Panc1 (cell line): ENCODE measurements around the gene FSTL4. TPM values are rescaled to one million over a fixed set of nuclear protein-coding genes. Genes with fewer than 3 reads are reported as not detected.

Source experiments
- ATAC-seq: fragments of 200-7000 bp; cut with Tn5 transposase; 2 replicates; pipeline ENCODE4 v1.9.1; 2020; ENCODE audit warnings: mild to moderate bottlenecking, moderate library complexity
- BruUV-seq: library from RNA; stranded (reverse); fragments of 400-500 nt; replicated peaks from 2 replicates; lab custom pipeline; 2021; lab: Mats Ljungman, UMichigan
- CTCF ChIA-PET: fragments of 300-600 bp; sonication (Branson Sonifier 250); formaldehyde crosslinking; loops from one replicate; lab custom pipeline; 2022; ENCODE audit warnings: antibody characterized with exemption; lab: Charles Lee
- POLR2A ChIA-PET: fragments of 300-600 bp; sonication (Branson Sonifier 250); formaldehyde crosslinking; loops from one replicate; lab custom pipeline; 2022; ENCODE audit warnings: antibody characterized with exemption; lab: Charles Lee
- DNase-seq: peaks from one replicate; pipeline ENCODE4 v3.0.0-alpha.2; 2010; ENCODE audit warnings: low read depth, low spot score
- H3K27ac ChIP-seq: 2 replicates; pipeline ENCODE4 v1.5.1; 2011; ENCODE audit warnings: mild to moderate bottlenecking, low read length, inconsistent platforms
- H3K27me3 ChIP-seq: fragments of 200-500 bp; sonication (Bioruptor generic); 2 replicates; pipeline ENCODE4 v1.6.0; 2014; ENCODE audit warnings: low read length, inconsistent platforms; ENCODE audit not compliant: control insufficient read depth, insufficient read depth
- H3K36me3 ChIP-seq: fragments of 200-500 bp; sonication (Bioruptor generic); 2 replicates; pipeline ENCODE4 v1.5.1; 2014; ENCODE audit warnings: inconsistent platforms, mild to moderate bottlenecking, low read length, moderate library complexity; ENCODE audit not compliant: control insufficient read depth, insufficient read depth
- H3K4me1 ChIP-seq: 2 replicates; pipeline ENCODE4 v1.5.1; 2011; ENCODE audit warnings: inconsistent platforms, mild to moderate bottlenecking, low read length, moderate library complexity; ENCODE audit not compliant: control insufficient read depth, insufficient read depth
- H3K4me3 ChIP-seq, 2 experiments: 2 replicates each; pipeline ENCODE4 v1.5.1; 2011 to 2012; ENCODE audit warnings: low read depth in 2 of 2, low read length in 2 of 2, mild to moderate bottlenecking in 2 of 2, inconsistent platforms in 1 of 2, moderate library complexity in 1 of 2
- H3K9me3 ChIP-seq: fragments of 200-500 bp; sonication (Bioruptor generic); 2 replicates; pipeline ENCODE4 v1.5.1; 2014; ENCODE audit warnings: low read depth, mild to moderate bottlenecking, inconsistent platforms, low read length, moderate library complexity; ENCODE audit not compliant: control insufficient read depth, insufficient read depth
- POLR2AphosphoS5 ChIP-seq: IDR thresholded peaks from 2 replicates; pipeline ENCODE4 v1.6.1; 2012; ENCODE audit warnings: mild to moderate bottlenecking, low read depth, low read length, moderate library complexity
- REST ChIP-seq, 2 experiments: IDR thresholded peaks; 2 replicates each; pipeline ENCODE4 v1.6.1; 2011 to 2012; ENCODE audit warnings: low read depth in 2 of 2, control low read depth in 1 of 2, low read length in 1 of 2, mild to moderate bottlenecking in 1 of 2, moderate library complexity in 1 of 2; ENCODE audit not compliant: insufficient read depth in 1 of 2
- SIN3A ChIP-seq: IDR thresholded peaks from 2 replicates; pipeline ENCODE4 v1.6.1; 2012; ENCODE audit warnings: low read depth, mild to moderate bottlenecking, low read length, moderate library complexity, borderline replicate concordance; ENCODE audit not compliant: insufficient read depth
- TCF7L2 ChIP-seq: IDR thresholded peaks from 2 replicates; pipeline ENCODE4 v1.6.1; 2011; ENCODE audit warnings: mild to moderate bottlenecking, low read depth, low read length, inconsistent platforms
- in situ Hi-C: cut with HindIII; loops from 2 replicates; pipeline ENCODE4 v1.10.0; 2016; ENCODE audit warnings: low sequenced_read_pairs, low pct_unique_long_range_greater_than_20kb
- intact Hi-C: fragments of 100-400 bp; cut with micrococcal nuclease; formaldehyde crosslinking; loops from one replicate; pipeline ENCODE4 v1.10.0; 2022; ENCODE audit not compliant: unreplicated experiment
- total RNA-seq: library from RNA; stranded (reverse); gene quantifications from one replicate; pipeline ENCODE4 v1.2.1, GENCODE V29; 2021; ENCODE audit not compliant: unreplicated experiment
- TF ChIP-seq, protein P1 (sequence below): fragments of 450-650 bp; IDR thresholded peaks from 2 replicates; pipeline ENCODE4 v1.5.1; 2017; ENCODE audit warnings: mild to moderate bottlenecking

The FSTL4 gene
- total RNA-seq, 1 experiment from 2014 or later: 0.18 TPM

- Histone ChIP-seq H3K27me3 (peaks cover 11% of the 10 kb centered on the region), H3K9me3 (no peaks in the 10 kb centered on the region), H3K4me3 (no peak overlapping the region), H3K27ac (no peak overlapping the region), H3K4me1 (no peaks in the 10 kb centered on the region), H3K36me3 (no peaks in the 10 kb centered on the region)
- DNase-seq (no peak), ATAC-seq (no peak)
- intact Hi-C loops (no loop called here), in situ Hi-C loops (no loop called here)
- no TSS peak for BruUV-seq
- TF ChIP-seq REST (IDR thresholded peaks at IDR 0.05; ENCODE audit: insufficient read depth in 1 of 2, low read depth in 2 of 2, low read length in 1 of 2) (no peak), SIN3A (no peak), POLR2AphosphoS5 (no peak), TCF7L2 (no peak)
- TF ChIP-seq, protein P1, sequence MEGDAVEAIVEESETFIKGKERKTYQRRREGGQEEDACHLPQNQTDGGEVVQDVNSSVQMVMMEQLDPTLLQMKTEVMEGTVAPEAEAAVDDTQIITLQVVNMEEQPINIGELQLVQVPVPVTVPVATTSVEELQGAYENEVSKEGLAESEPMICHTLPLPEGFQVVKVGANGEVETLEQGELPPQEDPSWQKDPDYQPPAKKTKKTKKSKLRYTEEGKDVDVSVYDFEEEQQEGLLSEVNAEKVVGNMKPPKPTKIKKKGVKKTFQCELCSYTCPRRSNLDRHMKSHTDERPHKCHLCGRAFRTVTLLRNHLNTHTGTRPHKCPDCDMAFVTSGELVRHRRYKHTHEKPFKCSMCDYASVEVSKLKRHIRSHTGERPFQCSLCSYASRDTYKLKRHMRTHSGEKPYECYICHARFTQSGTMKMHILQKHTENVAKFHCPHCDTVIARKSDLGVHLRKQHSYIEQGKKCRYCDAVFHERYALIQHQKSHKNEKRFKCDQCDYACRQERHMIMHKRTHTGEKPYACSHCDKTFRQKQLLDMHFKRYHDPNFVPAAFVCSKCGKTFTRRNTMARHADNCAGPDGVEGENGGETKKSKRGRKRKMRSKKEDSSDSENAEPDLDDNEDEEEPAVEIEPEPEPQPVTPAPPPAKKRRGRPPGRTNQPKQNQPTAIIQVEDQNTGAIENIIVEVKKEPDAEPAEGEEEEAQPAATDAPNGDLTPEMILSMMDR: no peak
- CTCF ChIA-PET: no interaction called here
- POLR2A ChIA-PET: no interaction called here
Observed at GRCh38 chr5:133546500-133546899, 65.8 kb downstream of the FSTL4 start.

- no peaks in the 10 kb centered on the region for H3K9me3 ChIP-seq
- intact Hi-C loops (no loop called here), in situ Hi-C loops (no loop called here)
- no peaks in the 10 kb centered on the region for H3K4me1 ChIP-seq
- DNase-seq (no peak), ATAC-seq (no peak)
- CTCF ChIA-PET: no interaction called here
- H3K27me3 ChIP-seq: peaks cover 5% of the 10 kb centered on the region
- TF ChIP-seq SIN3A (no peak), REST (IDR thresholded peaks at IDR 0.05; ENCODE audit: insufficient read depth in 1 of 2, low read depth in 2 of 2, low read length in 1 of 2) (no peak), TCF7L2 (no peak), POLR2AphosphoS5 (no peak)
- TF ChIP-seq, protein P1: no peak
- POLR2A ChIA-PET: interaction anchor here (0.6 kb wide), 1 partner anchor 333 kb away, joined by 19 read pairs; no protein-coding TSS in a partner anchor
- no peak overlapping the region for H3K27ac ChIP-seq
- BruUV-seq: no TSS peak
- H3K4me3 ChIP-seq: no peak overlapping the region
- no peaks in the 10 kb centered on the region for H3K36me3 ChIP-seq
Observed at GRCh38 chr5:133544346-133544745, 68.0 kb downstream of the FSTL4 start.
